ENCODE results near the gene FRMD6. TPM values are rescaled to one million over a fixed set of nuclear protein-coding genes. Genes with fewer than 3 reads are reported as not detected.

FRMD6 gene
- total RNA-seq, 1 experiment from 2014 or later = 40.7 TPM

- no TSS peak for BruUV-seq (replicated peaks)
- TF ChIP-seq REST (IDR thresholded peaks at IDR 0.05; ENCODE audit: insufficient read depth in 1 of 2, low read depth in 2 of 2, low read length in 1 of 2) (no peak), POLR2AphosphoS5 (IDR thresholded peaks at IDR 0.05; ENCODE audit: low read depth, low read length) (no peak), TCF7L2 (IDR thresholded peaks at IDR 0.05; ENCODE audit: low read depth, low read length) (no peak), CTCF (IDR thresholded peaks at IDR 0.05) (no peak), SIN3A (IDR thresholded peaks at IDR 0.05; ENCODE audit: borderline replicate concordance, insufficient read depth, low read depth, low read length) (no peak)
- Histone ChIP-seq H3K27ac (ENCODE audit: low read length) (no peak overlapping the region), H3K9me3 (ENCODE audit: control insufficient read depth, insufficient read depth, low read depth, low read length) (no peaks in the 10 kb centered on the region), H3K27me3 (ENCODE audit: control insufficient read depth, insufficient read depth, low read length) (no peaks in the 10 kb centered on the region), H3K4me3 (ENCODE audit: low read depth in 2 of 2, low read length in 2 of 2) (peak overlapping the region in 1 of 2 experiments; percentile 25; a peak in 2 of 4 replicates), H3K36me3 (ENCODE audit: control insufficient read depth, insufficient read depth, low read length) (no peaks in the 10 kb centered on the region), H3K4me1 (ENCODE audit: control insufficient read depth, insufficient read depth, low read length) (no peaks in the 10 kb centered on the region; the same call in 1 of the 2 replicates)
- in situ Hi-C loops (cut with HindIII; ENCODE audit: low pct_unique_long_range_greater_than_20kb, low sequenced_read_pairs) = no loop called here
- CTCF ChIA-PET = no interaction called here
- ATAC-seq (no peak), DNase-seq (ENCODE audit: low read depth, low spot score) (no peak)
- POLR2A ChIA-PET = no interaction called here
- intact Hi-C loops (cut with micrococcal nuclease; ENCODE audit: unreplicated experiment) = no loop called here
These were observed 122.5 kb downstream of the FRMD6 start for GRCh38 chr14:51774209-51774608.

DNA sequence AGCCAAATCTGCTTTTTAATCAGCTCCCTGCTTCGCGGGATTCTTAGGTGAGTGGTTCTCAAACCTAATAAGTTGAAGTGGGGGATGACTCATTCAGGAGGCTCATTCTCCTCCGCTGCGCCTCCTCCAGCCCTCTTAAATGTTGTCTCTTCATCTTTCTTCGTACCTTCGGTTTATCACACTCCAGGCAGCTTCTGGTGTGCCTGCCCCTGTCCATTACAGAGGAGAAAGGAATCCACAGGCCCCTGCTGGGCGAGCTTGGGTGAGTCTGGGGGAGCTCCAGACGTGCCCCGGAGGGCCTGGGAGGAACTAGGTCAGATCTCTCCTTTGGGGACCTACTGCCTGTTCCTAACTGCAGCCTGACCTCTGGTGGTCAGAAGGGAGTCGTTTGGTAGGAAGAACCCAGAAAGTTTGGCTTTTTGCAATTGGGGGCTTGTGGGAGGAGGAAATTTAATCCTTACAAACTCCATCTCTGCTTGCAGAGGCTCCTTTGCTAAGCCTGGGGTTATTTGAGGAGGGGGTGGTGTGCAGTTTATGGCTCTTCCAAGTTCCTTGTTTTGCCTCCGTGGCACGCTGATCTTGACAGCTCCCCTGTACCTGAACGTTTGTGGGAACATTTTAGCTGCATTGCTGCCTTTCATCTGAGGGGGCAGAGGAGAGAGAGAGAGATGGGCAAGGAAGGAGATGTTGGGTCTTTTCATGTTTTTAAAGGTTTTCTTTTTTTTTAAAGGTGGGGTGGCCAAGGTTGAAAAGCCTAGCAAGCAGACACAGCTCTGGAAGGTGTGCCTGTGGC lies 124.6 kb downstream of the FRMD6 start:
- ATAC-seq (peak; percentile 79), DNase-seq (ENCODE audit: low read depth, low spot score) (no peak)
- POLR2A ChIA-PET = no interaction called here
- TF ChIP-seq TCF7L2 (IDR thresholded peaks at IDR 0.05; ENCODE audit: low read depth, low read length) = no peak
- TF ChIP-seq CTCF (IDR thresholded peaks at IDR 0.05) = peak; percentile 72
- TF ChIP-seq SIN3A (IDR thresholded peaks at IDR 0.05; ENCODE audit: borderline replicate concordance, insufficient read depth, low read depth, low read length) = no peak
- TF ChIP-seq POLR2AphosphoS5 (IDR thresholded peaks at IDR 0.05; ENCODE audit: low read depth, low read length) = no peak
- TF ChIP-seq REST (IDR thresholded peaks at IDR 0.05; ENCODE audit: insufficient read depth in 1 of 2, low read depth in 2 of 2, low read length in 1 of 2) = no peak
- no TSS peak for BruUV-seq (replicated peaks)
- no peaks in the 10 kb centered on the region for H3K36me3 ChIP-seq (ENCODE audit: control insufficient read depth, insufficient read depth, low read length)
- intact Hi-C loops (cut with micrococcal nuclease; ENCODE audit: unreplicated experiment) = loop anchor here (2.0 kb wide), 1 partner anchor 123 kb away; no protein-coding TSS in a partner anchor
- no peaks in the 10 kb centered on the region for H3K27me3 ChIP-seq (ENCODE audit: control insufficient read depth, insufficient read depth, low read length)
- H3K9me3 ChIP-seq (ENCODE audit: control insufficient read depth, insufficient read depth, low read depth, low read length) = no peaks in the 10 kb centered on the region
- CTCF ChIA-PET = interaction anchor here (0.6 kb wide), 1 partner anchor 536 kb away, joined by 5 read pairs; the partner anchor contains the start of gene TMX1
- H3K4me3 ChIP-seq (ENCODE audit: low read depth in 2 of 2, low read length in 2 of 2) = no peak overlapping the region
- no peak overlapping the region for H3K27ac ChIP-seq (ENCODE audit: low read length)
- in situ Hi-C loops (cut with HindIII; ENCODE audit: low pct_unique_long_range_greater_than_20kb, low sequenced_read_pairs) = no loop called here
- no peaks in the 10 kb centered on the region; the same call in 1 of the 2 replicates for H3K4me1 ChIP-seq (ENCODE audit: control insufficient read depth, insufficient read depth, low read length)

Data from Panc1 (cell line).